22Rv1 (cell line): ENCODE results near the gene SPATA31A7.
"Not testable (repeated sequence)": the region's sequence is repeated elsewhere in the genome, so short reads cannot be mapped to it uniquely, and the experiment has no call there.

ENCODE experiments used
- H3K27ac ChIP-seq: fragments of 450-650 bp; 2 replicates; pipeline ENCODE4 v1.5.1; 2017

The SPATA31A7 gene

GRCh38 chr9:61189736-61190135 is at the start of gene SPATA31A7:
SPATA31A7 (plus strand) TSS chr9:61190036; CDS start chr9:61190065, 29 bp downstream.
- H3K27ac ChIP-seq, result not testable (repeated sequence)

GRCh38 chr9:61226438-61226837 is 36.6 kb downstream of the SPATA31A7 start:
- not testable (repeated sequence) for H3K27ac ChIP-seq
